ELF-1 (cell line): ENCODE data around the gene ADRB2.
A peak's percentile ranks its signal among the peaks of the same experiment; 100 is the strongest.
"Not testable (repeated sequence)": the region's sequence is repeated elsewhere in the genome, so short reads cannot be mapped to it uniquely, and the experiment has no call there.

Experiments used
- DNase-seq: peaks from one replicate; pipeline ENCODE4 v3.0.0-alpha.2; 2016; ENCODE audit warnings: low read depth, low spot score

ADRB2 gene

GRCh38 chr5:148826053-148826738, at the start of gene ADRB2:
ADRB2 (plus strand) TSS chr5:148826611; CDS start chr5:148826832, 221 bp downstream.
- peak; percentile 95 for DNase-seq

DNA sequence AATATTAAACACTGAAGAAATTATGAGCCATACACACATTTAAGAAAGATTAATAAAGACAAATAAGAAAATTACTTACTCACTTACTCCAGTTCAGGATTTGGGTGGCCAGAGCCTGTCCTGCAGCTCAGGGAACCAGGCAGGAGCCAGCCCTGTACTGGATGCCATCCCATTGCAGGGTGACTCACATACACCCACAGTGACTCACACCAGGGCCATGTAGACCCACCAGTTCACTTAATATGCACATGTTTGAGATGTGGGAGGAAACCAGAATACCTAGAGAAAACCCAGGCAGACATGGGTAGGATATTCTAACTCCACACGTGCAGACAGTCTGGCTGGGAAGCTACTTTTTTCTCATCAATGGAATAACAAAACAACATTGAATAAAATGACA, 49.6 kb upstream of the ADRB2 start:
- no peak for DNase-seq

DNA sequence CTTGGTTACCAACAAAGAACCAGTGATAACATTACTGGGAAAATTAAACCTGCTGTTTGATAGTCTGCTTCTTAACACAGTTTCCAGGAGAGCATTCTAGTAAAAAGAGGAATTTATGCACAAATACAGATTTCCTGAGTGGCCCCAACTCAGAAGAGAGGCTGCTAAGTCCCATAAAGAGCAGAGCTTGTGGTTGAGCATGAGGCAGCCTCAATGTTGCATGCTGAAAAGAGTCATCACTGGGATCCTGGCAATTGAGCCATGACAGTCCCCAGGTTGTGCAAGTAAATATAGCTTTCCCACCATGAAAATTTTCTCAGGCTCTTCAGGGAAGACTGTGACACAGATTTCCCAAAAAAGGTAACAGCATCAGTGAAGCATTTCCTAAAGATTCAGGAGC, 47.5 kb upstream of the ADRB2 start:
- DNase-seq = no peak

DNA sequence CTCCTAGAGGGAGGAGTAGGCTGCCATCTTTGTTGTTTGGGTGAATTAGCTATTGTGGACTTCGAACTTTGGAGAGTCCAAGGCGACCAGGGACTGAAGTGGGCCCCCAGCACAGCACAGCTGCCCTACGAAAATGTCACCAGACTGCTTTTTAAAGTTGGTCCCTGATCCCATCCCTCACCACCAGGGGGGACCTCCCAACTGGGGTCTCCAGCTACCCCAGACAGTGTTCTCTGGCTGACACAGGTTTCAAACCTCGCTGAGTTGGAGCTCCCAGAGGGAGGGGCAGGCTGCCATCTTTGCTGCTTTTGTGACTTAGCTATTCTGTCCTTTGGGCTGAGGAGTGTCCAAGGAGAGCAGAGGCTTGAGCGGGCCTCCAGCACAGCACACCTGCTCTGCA, 45.7 kb upstream of the ADRB2 start:
- DNase-seq = peak; percentile 3

DNA sequence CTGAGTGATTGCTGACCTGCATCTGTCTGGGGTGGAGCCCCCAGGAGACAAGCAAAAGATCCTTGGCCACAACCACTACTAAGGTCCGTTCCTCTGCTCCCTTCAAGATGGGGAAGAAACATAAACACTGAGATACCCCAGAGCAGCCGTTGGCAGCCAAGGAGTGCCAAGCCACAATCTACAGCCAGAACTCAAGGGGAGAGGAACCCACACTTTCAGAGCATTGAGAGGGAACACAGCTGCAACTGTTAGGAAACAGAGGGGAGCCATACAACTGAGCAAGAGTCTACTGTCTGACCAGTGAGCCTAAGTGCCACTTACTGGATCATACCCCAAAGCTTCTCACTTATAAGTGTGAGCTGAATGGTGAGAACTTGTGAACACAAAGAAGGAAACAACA, 44.6 kb upstream of the ADRB2 start:
- DNase-seq = no peak

GRCh38 chr5:148785223-148785622, 41.2 kb upstream of the ADRB2 start:
- no peak for DNase-seq

GRCh38 chr5:148786456-148786855, 40.0 kb upstream of the ADRB2 start:
- no peak for DNase-seq

- no peak for DNase-seq
Observed at GRCh38 chr5:148788636-148789035, 37.8 kb upstream of the ADRB2 start.

DNA sequence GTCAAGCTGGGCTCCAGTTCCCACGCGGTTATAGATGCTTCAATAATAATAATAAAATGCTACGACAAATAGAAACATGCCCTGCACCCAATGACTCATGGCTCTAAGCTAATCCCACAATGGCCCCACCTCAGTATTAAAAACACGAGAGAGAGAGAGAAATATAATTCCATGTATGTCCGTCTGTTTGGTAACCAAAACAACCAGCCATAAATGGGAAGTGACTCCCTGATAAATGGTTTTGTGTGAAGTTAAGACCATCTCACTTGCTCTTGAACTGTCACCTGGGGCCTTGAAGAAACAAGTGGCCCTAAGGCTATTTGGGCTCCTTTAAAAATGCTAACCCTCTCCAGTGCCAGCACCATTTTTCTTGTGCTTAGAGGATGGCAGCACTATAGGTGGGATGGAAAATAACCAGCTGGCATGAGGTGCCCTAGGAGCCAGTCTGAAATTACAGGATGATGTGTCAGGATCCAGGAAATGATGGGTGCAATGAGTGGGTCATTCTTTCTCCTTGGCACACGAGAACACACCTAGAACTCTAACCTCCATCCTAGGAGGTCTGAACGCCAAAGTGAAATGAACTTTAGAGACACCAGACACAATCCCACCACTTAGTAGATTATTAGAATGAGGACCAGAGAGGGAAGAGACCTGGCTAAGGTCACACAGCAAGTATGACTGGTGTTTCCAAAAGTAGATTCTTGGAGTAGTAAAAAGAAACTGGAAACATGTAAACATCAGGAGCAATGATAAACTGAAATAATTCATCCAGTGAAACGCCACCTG, 35.7 kb upstream of the ADRB2 start:
- no peak for DNase-seq

DNA sequence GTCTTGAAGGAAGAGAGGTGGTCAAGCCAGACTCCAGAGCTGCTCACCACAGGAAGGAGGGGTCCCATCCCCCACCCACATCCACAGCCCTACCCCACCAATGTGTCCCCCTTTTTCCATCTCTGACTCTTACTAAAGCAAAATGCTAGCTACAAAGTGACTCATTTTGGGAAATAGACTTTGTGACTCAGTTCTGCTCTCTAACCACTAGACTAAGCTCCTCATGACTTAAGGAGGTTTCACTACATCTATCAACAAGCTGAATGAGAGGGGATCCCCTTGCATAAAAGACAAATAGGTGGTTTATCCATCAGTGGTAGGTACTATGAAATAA, 35.1 kb upstream of the ADRB2 start:
- DNase-seq = no peak

DNA sequence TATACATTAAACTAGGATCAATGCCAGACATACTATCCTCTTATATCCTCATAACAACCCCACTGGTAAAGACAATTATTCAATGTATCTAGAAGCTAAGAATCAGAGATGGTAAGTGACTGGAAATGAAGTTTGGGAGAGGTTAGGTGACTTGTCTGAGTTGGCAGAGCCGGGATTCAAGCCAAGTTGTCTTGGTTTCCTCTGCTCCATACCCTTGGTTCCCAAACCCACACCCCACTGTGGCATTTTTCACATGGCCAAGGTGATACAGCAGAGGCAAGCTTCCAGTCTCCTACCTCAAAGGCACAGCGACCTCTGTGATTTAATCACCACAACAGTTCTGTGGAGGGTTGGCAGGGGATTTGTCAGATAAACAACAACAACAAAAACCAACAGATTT, 34.7 kb upstream of the ADRB2 start:
- DNase-seq = no peak

DNA sequence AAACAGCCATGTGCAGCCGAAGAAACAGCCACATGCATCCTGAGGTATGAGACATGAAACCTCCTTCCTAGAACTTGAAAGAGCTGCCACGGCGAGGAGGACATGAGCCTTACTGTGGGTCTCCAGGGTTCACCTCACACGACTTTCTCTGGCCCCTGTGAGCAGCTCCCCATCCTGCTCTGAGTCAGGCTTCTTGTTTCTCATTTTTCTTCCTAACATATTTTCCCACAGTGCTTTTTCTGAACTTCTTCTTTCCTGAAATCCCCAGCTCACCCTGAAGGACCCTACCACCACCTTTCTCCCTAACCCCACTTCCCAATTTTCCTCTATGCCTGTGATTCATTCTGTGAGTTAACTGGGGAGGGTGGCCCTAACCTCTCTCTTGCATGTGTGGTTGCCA, 33.7 kb upstream of the ADRB2 start:
- DNase-seq = no peak

DNA sequence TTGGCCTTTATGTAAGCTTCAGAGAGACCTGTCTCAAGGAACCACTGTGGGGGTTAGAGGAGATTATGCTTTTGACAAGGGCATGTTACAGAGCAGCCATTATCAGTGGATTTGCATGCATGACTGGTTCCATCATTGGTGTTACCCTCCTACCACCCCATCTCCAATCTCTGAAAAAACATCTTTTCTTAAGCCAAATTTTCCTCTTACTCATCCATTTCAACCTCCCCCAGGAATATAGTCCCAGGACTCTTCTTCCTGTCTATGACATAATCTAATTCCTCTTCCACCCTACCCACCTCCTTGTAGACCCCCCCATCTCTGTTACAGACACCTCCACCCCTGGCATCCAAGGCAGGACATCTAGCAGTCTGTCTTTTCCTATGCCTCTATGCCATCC, 33.1 kb upstream of the ADRB2 start:
- no peak for DNase-seq

DNA sequence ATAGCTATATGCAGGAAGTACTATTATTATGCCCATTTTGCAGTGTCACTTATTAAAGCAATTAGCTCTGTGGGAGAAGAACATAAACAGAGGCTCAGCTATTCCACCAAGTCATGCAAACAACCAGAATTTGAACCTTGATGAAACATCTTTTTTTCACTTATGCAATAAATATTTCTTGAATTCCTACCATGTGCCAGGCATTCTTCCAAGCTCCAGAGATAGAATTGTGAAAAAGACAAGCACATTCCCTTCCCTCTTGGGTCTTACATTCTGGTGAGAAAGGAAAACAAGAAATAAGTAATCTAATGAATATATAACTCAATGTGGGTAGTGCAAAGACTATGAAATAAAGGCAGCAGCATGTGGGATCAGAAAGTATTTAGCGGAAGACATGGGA, 32.1 kb upstream of the ADRB2 start:
- no peak for DNase-seq

DNA sequence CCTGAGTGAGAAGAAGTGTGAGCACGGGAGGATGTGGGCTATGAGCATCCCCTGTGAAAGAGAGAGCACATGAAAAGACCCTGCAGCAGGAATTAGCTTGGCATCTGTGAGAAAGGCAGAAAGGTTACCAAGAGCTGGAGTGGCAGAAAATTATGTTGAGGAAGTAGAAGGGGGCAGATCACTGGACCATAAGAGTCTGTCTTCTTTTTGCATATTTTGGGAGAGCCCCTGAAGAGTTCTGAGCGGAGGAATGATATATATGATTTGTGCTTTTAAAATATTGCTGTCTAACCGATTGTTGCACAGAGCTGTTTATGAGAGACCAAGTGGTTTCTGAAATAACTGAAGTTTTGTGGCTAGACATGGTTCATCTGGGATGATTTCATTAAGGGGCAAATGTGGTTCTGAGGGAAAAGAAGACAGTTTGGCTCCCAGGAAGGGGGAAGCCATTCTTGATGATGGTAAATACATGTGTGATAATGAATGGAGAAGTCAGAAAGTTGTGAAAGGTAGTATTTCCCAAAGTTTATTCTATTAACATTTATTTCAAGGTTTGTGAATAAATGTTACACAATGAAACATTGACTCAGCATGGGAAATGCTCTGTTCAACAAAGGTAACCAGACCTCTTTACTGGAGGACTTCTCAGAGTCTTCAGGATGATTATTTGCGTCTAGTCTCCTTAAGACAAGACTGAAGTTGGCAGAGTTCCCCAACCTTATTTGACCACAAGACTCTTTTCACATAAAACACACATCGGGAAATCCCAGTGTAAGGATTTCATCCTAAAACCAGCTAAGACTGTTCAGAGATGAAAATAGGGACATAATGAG, 31.5 kb upstream of the ADRB2 start:
- DNase-seq = no peak

DNA sequence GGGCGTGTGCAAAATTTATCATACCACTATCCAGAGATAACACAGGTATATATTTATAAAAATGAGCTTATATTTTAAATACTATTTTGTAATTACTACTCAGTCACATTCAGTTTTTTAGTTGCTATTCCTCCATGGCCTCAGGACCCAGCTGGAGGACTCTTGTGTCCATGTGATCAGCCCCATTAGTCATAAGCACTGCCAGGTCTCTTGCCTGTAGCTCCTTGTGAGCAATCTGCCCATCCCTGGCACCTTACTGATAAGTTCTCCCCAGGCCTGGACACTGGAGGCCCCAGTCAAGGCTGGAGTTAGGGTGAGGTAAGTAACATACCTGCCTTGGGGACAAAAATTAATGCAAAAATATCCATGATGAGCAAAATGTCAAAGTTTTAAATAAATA, 29.5 kb upstream of the ADRB2 start:
- no peak for DNase-seq

DNA sequence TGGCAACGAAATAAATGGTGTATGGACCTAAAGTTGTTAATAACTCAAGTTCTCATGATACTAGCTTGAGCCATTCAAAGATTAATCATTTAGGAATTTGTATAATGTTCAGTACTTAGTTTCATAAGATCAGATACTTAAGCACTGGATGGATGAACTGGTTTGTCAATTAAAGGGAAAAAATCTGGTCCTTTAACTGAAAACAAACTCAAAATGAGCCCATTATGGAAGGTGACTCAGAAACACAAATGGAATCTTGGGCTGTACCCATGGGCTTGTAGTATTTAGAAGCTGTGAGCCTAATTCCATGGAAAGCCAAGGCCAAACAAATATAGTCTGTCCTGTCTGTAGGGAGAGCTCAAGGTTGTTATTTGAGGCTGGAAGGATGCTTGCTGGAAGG, 27.6 kb upstream of the ADRB2 start:
- no peak for DNase-seq

DNA sequence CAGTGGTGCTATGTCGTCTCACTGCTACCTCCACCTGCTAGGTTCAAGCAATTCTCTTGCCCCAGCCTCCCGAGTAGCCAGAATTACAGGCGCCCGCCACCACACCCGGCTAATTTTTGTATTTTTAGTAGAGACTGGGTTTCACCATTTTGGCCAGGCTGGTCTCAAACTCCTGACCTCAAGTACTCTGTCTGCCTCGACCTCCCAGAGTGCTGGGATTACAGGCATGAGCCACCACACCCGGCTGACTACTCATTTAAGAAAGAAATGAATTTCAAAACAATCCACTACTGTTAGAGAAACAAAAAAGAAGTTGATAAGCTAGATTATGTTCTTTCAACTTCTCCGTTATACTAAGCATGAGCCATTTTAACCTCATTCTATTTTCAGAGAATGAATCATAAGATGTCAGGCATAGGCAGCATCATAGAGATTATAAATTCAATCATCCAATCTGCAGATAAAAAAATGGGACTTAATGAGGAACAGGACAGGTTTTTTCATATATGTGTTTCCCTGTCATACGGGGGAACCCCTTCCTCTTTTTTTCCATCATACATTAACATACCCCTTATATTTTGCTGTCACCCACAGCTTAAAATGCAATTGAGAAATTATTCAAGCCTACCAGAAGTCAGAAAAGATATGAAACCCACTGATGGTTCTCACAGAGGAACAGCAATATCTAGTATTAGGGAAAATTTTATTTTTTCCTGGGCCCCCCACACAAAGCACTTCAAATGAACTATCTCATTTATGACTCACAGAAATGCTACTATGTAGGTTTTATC, 26.5 kb upstream of the ADRB2 start:
- DNase-seq = no peak

- no peak for DNase-seq
Observed at GRCh38 chr5:148801682-148802276, 24.6 kb upstream of the ADRB2 start.

GRCh38 chr5:148803451-148803850, 23.0 kb upstream of the ADRB2 start:
- not testable (repeated sequence) for DNase-seq

GRCh38 chr5:148804393-148804792, 22.0 kb upstream of the ADRB2 start:
- no peak for DNase-seq
